NCI-H82 treated with DMSO at 0.1 percent for 48 hours (cell line): ENCODE data around the gene KLK1.

Source experiments
- DNase-seq: peaks from one replicate; lab custom pipeline; 2025; ENCODE audit not compliant: unreplicated experiment; lab: John Stamatoyannopoulos, UW

Gene KLK1

DNA sequence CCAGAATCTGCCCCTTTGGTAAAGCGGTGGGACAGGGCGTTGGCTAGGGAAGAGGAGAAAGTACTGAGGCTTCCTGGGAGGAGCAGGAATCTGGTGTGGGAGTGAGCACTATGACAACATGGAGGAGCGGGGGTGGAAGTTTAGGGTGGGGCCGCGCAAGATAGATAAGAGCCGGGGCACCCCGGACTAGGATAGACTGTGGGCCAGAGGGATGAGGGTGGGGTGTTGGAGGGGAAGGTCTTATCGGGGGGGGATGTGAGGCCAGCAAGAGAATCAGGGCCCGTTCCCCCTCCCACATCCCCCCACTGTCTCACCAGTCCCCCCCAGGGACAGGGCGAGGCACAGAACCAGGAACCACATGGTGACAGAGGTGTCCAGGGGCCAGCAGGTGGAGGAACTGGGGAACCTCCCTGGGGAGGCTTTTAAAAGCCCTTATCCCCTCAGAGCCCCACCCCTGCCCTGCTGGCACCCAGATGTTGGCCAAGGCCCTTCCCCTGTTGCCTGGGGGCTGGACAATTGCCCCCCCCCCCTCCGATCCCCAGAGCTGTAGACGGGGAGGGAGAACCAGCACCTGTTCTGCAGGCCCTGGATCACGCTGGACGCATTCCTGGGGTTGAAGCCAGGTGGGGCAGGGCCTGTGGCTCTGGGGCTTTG, at the start of gene KLK1:
Gene KLK1 (minus strand): TSS at position 399 of the 654 bp plus-strand sequence. CDS start 39 bp downstream, at position 360.
- DNase-seq, result no peak

DNA sequence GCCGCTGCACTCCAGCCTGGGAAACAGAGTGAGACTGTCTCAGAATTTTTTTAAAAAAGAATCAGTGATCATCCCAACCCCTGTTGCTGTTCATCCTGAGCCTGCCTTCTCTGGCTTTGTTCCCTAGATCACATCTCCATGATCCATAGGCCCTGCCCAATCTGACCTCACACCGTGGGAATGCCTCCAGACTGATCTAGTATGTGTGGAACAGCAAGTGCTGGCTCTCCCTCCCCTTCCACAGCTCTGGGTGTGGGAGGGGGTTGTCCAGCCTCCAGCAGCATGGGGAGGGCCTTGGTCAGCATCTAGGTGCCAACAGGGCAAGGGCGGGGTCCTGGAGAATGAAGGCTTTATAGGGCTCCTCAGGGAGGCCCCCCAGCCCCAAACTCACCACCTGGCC, 49.5 kb upstream of the KLK1 start, which contains the start of gene KLK2:
Gene KLK2 (plus strand): TSS at position 384 of the 400 bp plus-strand sequence. CDS start 35 bp downstream, outside the sequence.
- no peak for DNase-seq

- no peak for DNase-seq
These were observed 47.0 kb upstream of the KLK1 start for GRCh38 chr19:50870417-50871089.

DNA sequence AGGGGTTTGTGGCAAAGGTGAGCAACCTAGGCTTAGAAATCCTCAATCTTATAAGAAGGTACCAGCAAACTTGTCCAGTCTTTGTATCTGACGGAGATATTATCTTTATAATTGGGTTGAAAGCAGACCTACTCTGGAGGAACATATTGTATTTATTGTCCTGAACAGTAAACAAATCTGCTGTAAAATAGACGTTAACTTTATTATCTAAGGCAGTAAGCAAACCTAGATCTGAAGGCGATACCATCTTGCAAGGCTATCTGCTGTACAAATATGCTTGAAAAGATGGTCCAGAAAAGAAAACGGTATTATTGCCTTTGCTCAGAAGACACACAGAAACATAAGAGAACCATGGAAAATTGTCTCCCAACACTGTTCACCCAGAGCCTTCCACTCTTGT, 45.9 kb upstream of the KLK1 start:
- no peak for DNase-seq

DNA sequence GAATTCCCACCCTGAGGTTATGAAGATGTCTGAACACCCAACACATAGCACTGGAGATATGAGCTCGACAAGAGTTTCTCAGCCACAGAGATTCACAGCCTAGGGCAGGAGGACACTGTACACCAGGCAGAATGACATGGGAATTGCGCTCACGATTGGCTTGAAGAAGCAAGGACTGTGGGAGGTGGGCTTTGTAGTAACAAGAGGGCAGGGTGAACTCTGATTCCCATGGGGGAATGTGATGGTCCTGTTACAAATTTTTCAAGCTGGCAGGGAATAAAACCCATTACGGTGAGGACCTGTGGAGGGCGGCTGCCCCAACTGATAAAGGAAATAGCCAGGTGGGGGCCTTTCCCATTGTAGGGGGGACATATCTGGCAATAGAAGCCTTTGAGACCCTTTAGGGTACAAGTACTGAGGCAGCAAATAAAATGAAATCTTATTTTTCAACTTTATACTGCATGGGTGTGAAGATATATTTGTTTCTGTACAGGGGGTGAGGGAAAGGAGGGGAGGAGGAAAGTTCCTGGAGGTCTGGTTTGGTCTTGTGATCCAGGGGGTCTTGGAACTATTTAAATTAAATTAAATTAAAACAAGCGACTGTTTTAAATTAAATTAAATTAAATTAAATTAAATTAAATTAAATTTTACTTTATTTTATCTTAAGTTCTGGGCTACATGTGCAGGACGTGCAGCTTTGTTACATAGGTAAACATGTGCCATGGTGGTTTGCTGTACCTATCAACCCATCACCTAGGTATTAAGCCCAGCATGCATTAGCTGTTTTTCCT, 38.1 kb upstream of the KLK1 start:
- DNase-seq, result no peak

DNA sequence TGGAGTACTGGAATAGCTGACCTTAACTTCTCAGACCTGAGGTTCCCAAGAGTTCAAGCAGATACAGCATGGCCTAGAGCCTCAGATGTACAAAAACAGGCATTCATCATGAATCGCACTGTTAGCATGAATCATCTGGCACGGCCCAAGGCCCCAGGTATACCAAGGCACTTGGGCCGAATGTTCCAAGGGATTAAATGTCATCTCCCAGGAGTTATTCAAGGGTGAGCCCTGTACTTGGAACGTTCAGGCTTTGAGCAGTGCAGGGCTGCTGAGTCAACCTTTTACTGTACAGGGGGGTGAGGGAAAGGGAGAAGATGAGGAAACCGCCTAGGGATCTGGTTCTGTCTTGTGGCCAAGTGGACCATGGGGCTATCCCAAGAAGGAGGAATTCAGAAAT, 37.4 kb upstream of the KLK1 start:
- DNase-seq, result no peak

DNA sequence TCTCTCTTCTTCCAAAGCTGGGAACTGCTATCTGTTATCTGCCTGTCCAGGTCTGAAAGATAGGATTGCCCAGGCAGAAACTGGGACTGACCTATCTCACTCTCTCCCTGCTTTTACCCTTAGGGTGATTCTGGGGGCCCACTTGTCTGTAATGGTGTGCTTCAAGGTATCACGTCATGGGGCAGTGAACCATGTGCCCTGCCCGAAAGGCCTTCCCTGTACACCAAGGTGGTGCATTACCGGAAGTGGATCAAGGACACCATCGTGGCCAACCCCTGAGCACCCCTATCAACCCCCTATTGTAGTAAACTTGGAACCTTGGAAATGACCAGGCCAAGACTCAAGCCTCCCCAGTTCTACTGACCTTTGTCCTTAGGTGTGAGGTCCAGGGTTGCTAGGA, 36.3 kb upstream of the KLK1 start:
- DNase-seq, result no peak

DNA sequence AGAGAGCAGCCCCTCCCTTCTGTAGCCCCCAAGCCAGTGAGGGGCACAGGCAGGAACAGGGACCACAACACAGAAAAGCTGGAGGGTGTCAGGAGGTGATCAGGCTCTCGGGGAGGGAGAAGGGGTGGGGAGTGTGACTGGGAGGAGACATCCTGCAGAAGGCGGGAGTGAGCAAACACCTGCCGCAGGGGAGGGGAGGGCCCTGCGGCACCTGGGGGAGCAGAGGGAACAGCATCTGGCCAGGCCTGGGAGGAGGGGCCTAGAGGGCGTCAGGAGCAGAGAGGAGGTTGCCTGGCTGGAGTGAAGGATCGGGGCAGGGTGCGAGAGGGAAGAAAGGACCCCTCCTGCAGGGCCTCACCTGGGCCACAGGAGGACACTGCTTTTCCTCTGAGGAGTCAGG, 35.3 kb upstream of the KLK1 start:
- no peak for DNase-seq

GRCh38 chr19:50857366-50857765, 33.8 kb upstream of the KLK1 start:
- DNase-seq, result no peak

DNA sequence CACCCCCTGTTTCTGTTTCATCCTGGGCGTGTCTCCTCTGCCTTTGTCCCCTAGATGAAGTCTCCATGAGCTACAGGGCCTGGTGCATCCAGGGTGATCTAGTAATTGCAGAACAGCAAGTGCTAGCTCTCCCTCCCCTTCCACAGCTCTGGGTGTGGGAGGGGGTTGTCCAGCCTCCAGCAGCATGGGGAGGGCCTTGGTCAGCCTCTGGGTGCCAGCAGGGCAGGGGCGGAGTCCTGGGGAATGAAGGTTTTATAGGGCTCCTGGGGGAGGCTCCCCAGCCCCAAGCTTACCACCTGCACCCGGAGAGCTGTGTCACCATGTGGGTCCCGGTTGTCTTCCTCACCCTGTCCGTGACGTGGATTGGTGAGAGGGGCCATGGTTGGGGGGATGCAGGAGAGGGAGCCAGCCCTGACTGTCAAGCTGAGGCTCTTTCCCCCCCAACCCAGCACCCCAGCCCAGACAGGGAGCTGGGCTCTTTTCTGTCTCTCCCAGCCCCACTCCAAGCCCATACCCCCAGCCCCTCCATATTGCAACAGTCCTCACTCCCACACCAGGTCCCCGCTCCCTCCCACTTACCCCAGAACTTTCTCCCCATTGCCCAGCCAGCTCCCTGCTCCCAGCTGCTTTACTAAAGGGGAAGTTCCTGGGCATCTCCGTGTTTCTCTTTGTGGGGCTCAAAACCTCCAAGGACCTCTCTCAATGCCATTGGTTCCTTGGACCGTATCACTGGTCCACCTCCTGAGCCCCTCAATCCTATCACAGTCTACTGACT, 31.2 kb upstream of the KLK1 start, which contains the start of gene KLK3:
Gene KLK3 (plus strand): TSS at position 280 of the 775 bp plus-strand sequence. CDS start 41 bp downstream, at position 321.
- no peak for DNase-seq

DNA sequence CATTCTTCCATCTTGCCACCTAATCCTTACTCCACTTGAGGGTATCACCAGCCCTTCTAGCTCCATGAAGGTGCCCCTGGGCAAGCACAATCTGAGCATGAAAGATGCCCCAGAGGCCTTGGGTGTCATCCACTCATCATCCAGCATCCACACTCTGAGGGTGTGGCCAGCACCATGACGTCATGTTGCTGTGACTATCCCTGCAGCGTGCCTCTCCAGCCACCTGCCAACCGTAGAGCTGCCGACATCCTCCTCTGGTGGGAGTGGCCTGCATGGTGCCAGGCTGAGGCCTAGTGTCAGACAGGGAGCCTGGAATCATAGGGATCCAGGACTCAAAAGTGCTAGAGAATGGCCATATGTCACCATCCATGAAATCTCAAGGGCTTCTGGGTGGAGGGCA, 28.0 kb upstream of the KLK1 start:
- no peak for DNase-seq

GRCh38 chr19:50850738-50851137, 27.2 kb upstream of the KLK1 start:
- DNase-seq, result no peak

GRCh38 chr19:50844296-50844935, 20.8 kb upstream of the KLK1 start:
- DNase-seq, result no peak

DNA sequence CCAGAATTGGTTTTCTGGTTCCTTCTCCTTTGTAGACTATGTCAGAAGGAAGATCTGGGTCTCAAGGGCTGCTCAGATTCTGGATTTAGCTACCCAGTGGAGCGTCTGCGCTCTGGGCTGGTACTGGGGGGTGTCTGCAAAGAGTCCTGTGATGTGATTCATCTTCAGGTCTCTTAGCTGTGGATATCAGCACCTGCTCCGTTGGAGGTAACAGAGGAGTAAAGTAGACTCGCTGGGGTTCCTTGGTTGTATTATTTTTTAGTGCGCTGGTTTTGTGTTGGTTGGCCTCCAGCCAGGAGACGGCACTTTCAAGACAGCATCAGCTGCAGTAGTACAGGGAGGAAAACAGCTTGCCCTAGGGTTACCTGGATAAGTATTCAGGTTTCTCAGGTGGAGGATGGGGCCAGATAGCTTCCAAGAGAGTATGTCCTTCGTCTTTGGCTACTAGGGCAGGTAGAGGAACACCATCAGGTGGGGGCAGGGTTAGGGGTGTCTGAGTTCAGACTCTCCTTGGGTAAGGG, 20.2 kb upstream of the KLK1 start:
- DNase-seq, result no peak

DNA sequence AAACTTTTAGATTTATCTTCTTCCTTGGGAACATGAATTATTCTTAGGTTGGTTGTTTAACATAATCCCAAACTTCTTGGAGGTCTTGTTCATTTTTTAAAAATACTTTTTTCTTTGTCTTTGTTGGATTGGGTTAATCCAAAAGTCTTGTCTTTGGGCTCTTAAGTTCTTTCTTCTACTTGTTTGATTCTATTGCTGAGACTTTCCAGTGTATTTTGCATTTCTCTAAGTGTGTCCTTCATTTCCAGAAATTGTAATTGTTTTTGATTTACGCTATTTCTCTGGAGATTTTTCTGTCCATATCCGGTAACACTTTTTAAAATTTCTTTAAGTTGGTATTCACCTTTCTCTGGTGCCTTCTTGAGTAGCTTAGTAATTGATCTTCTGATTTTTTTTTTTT, 19.6 kb upstream of the KLK1 start:
- no peak for DNase-seq

GRCh38 chr19:50842130-50842529, 18.5 kb upstream of the KLK1 start:
- DNase-seq, result no peak

DNA sequence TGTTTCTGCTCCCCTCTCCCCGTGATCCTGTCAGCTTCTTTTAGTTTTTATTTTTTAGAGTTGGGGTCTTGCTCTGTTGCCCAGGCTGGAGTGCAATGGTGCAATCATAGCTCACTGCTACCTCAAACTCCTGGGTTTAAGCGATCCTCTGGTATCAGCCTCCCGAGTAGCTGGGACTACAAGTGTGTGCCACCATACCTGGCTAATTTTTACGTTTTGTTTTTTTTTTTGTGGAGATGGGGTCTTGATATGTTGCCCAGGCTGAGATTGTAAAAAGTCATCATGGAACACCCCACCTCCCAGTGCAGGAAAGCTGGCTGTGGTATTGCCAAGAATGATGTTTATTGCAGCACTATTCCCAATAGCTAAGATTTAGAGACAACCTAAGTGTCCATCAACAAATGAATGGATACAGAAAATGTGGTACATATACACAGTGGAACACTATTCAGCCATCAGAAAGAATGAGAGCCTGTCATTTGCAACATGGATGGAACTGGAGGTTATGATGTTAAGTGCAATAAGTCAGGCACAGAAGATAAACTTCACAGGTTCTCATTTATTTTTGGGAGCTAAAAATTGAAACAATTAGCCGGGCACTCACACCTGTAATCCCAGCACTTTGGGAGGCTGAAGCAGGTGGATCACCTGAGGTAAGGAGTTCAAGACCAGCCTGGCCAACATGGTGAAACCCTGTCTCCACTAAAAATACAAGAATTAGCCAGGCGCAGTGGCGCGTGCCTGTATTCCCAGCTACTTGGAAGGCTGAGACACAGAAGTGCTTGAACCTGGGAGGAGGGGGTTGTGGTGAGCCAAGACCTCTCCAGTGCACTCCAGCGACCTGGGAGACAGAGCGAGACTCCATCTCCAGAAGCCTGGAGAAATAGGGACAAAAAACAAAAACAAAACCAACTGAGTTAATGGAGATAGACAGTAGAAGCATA, 16.4 kb upstream of the KLK1 start:
- DNase-seq, result no peak

GRCh38 chr19:50838239-50838638, 14.7 kb upstream of the KLK1 start:
- DNase-seq, result no peak

DNA sequence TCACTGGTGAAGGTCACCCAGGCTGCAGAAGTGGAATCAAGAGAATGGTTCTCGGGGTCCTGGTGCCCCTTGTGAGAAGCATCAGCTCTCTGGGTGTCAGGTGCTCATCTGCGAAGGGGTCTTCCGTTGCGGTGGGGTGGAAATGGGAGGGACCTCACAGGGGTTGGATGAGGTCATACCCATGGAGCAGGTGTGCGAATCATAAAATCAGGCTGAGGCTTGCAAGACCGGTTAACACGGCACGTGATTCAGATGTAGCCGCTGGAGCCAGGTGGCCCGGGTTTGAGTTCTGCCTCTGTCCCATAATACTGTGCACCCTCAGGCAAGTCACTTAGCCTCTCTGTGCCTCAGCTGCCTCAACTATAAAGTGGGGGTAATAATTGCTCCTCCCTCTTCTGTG, 13.7 kb upstream of the KLK1 start:
- no peak for DNase-seq
